ENCODE data around the gene SKAP1. TPM values are rescaled to one million over a fixed set of nuclear protein-coding genes. Genes with fewer than 3 reads are reported as not detected.
A peak's percentile ranks its signal among the peaks of the same experiment; 100 is the strongest.

The SKAP1 gene
- 10 to 100 TPM; 11.7 to 26.5 (median 20.5) TPM for total RNA-seq
- polyA plus RNA-seq, result 10 to 100 TPM; 11.5 to 28.9 (median 20.5) TPM
- long read RNA-seq, donor 1, result 0 reads
- long read RNA-seq, donor 2, result 0 reads

DNA sequence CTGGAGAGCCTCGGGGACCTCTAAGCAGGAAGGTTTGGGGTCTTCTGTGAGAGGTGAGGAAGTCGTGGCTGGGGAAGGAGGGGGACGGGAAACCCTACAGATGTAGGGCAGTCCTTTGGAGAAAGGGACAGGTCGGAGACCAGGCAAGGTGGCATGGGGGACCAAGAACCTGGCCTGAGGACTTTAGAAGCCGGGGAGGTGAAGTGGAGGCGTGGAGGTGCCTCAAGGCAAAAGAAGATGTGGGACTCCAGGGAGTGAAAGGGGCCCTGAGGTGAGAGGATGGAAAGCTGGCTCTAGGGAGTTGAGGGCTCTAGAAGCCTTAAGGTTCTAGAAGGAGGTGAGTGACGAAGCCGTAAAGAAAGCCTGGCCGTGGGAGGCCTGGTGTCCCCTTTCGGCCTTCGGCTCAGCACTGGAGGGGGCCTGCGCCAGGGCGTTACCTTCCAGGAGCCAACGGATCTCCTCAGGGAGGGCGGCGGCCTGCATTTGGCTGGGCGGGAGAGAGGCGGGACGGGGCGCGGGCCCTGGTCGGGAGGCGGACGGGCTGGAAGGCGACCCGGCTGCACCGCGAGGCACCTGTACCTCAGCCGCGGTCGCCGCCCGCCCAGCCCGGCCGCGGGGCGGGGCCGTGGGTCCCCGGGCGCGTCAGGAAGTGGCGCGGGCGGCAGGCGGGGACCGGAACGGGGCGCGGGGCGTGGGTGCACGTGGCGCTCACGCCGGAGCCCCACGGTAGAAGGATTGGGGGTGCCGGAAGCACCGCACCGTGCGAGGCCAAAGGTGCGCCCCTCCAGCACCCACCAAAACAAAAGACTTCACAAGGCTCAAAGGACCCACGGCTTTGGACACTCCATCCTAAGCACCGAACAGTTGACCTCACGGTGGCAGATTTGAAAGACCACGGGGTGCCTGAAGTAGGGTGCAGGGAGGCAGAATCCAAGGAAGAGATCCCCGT lies at the start of gene SKAP1:
TSS of gene SKAP1 (minus strand) at position 577 of the 949 bp plus-strand sequence.
- intact Hi-C loops (cut with DNase I; ENCODE audit: low total_unique reads), result no loop called here
- H3K27me3 ChIP-seq (replicated peaks in 1 of 7), result peaks cover 0 to 74% (median 38%) of the 10 kb centered on the region in 7 donors
- no peaks in the 10 kb centered on the region for H3K9me3 ChIP-seq
- WGBS, 5 donors, result 10 to 22% (median 14%) methylated on average over 41 to 65 of the region's 65 CpGs
- H3K4me3 ChIP-seq, result peak within 1 kb of the TSS; percentile 30 to 73 (median 42)
- H3K4me1 ChIP-seq, result peaks cover 0 to 64% (median 27%) of the 10 kb centered on the region in 6 donors
- H3K27ac ChIP-seq, result peak within 1 kb of the TSS; percentile 65 to 90 (median 83)
- DNase-seq, result peak; percentile 91
- H3K36me3 ChIP-seq, result no peaks in the 10 kb centered on the region
- TF ChIP-seq, protein P1, sequence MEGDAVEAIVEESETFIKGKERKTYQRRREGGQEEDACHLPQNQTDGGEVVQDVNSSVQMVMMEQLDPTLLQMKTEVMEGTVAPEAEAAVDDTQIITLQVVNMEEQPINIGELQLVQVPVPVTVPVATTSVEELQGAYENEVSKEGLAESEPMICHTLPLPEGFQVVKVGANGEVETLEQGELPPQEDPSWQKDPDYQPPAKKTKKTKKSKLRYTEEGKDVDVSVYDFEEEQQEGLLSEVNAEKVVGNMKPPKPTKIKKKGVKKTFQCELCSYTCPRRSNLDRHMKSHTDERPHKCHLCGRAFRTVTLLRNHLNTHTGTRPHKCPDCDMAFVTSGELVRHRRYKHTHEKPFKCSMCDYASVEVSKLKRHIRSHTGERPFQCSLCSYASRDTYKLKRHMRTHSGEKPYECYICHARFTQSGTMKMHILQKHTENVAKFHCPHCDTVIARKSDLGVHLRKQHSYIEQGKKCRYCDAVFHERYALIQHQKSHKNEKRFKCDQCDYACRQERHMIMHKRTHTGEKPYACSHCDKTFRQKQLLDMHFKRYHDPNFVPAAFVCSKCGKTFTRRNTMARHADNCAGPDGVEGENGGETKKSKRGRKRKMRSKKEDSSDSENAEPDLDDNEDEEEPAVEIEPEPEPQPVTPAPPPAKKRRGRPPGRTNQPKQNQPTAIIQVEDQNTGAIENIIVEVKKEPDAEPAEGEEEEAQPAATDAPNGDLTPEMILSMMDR (IDR thresholded peaks at IDR 0.05 in 8 of 11, conservative IDR thresholded peaks at IDR 0.05 in 3 of 11), result no peak
- TF ChIP-seq POLR2A (IDR thresholded peaks at IDR 0.05) (no peak), POLR2AphosphoS5 (IDR thresholded peaks at IDR 0.05) (peak; percentile 56 to 79 (median 63))

DNA sequence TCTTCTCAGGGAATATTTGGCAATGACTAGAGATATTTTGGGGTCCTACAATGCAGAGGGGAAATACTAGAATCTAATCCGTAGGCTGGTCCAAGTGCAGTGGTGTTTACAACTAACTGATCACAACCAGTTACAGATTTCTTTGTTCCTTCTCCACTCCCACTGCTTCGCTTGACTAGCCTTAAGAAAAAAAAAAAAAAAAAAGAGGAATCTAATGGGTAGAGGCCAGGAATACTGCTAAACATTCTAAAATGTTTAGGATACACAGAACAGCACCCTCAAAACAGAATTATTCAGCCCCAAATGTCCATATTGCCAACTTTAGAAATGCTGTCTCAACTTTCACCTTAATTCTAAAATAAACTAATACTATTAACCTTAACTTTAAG lies 49.0 kb upstream of the SKAP1 start:
- WGBS, 5 donors, result 71 to 80% (median 77%) methylated on average over 2 of the region's 2 CpGs
- no peak overlapping the region for H3K27ac ChIP-seq
- no peaks in the 10 kb centered on the region for H3K36me3 ChIP-seq
- DNase-seq, result no peak
- intact Hi-C loops (cut with DNase I; ENCODE audit: low total_unique reads), result no loop called here
- no peak overlapping the region for H3K4me3 ChIP-seq
- peaks cover 0 to 7% (median 0%) of the 10 kb centered on the region in 7 donors for H3K27me3 ChIP-seq (replicated peaks in 1 of 7)
- TF ChIP-seq POLR2A (IDR thresholded peaks at IDR 0.05) (no peak), POLR2AphosphoS5 (IDR thresholded peaks at IDR 0.05) (no peak)
- TF ChIP-seq, protein P1 (IDR thresholded peaks at IDR 0.05 in 8 of 11, conservative IDR thresholded peaks at IDR 0.05 in 3 of 11), result no peak
- peaks cover 0 to 21% (median 6%) of the 10 kb centered on the region in 6 donors for H3K4me1 ChIP-seq
- no peaks in the 10 kb centered on the region for H3K9me3 ChIP-seq

DNA sequence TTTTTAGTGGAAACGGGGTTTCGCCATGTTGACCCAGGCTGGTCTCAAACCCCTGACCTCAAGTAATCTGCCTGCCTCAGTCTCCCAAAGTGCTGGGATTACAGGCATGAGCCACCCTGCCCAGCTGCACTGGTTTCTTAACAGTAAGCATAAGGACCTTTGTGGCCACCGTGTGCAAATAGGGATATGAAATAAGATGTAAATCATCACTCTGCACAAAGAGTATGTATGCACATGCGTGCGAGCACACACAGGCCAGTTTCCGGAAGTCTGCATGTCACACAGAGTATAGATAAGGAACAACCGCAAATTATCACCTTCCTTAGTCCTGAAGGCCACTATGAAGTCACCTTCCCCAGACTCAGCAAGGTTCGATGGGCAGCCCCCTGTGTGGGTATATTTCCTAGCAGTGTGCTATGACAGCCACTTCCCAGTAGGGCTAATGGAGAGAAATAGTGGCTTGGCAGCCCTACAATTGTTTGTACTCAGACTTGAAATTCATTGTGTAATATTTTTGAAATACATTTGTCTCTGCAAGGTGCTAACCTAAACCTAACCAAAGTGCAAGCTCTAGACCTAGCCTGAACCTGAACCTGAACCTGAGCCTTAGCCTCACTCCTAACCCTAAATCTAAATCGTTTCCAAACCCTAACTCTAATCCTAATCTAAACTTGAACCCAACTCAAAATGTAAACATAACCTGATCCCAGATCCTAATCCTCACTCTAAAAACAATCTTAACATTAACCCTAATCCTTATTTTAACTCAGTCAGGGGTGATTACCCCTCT lies 48.4 kb upstream of the SKAP1 start:
- H3K27me3 ChIP-seq (replicated peaks in 1 of 7), result peaks cover 0 to 7% (median 0%) of the 10 kb centered on the region in 7 donors
- peaks cover 0 to 15% (median 1%) of the 10 kb centered on the region in 6 donors for H3K4me1 ChIP-seq
- H3K4me3 ChIP-seq, result no peak overlapping the region
- no peaks in the 10 kb centered on the region for H3K9me3 ChIP-seq
- H3K36me3 ChIP-seq, result no peaks in the 10 kb centered on the region
- peak overlapping the region in 1 of 8 donors; percentile 24 for H3K27ac ChIP-seq
- intact Hi-C loops (cut with DNase I; ENCODE audit: low total_unique reads), result no loop called here
- DNase-seq, result no peak
- no peak for TF ChIP-seq POLR2A (IDR thresholded peaks at IDR 0.05)
- TF ChIP-seq, protein P1 (IDR thresholded peaks at IDR 0.05 in 8 of 11, conservative IDR thresholded peaks at IDR 0.05 in 3 of 11), result peak in 1 of 11 experiments; percentile 5
- no peak for TF ChIP-seq POLR2AphosphoS5 (IDR thresholded peaks at IDR 0.05)
- 31 to 46% (median 35%) methylated on average over 9 of the region's 9 CpGs for WGBS, 5 donors
